Liver (tissue), 9 donors: ENCODE results near the gene TSSK2. TPM values are rescaled to one million over a fixed set of nuclear protein-coding genes. Genes with fewer than 3 reads are reported as not detected.

Experiments used
- DNase-seq: peaks from one replicate; pipeline ENCODE4 v3.0.0-alpha.2; 2017; ENCODE audit warnings: low spot score
- H3K27ac ChIP-seq, 2 donors: one replicate each; pipeline ENCODE4 v1.7.0; 2013; ENCODE audit warnings: inconsistent platforms in 2 of 2, low read length in 2 of 2, control low read depth in 1 of 2, low read depth in 1 of 2, mild to moderate bottlenecking in 1 of 2
- H3K27me3 ChIP-seq, 4 donors: one replicate each; pipeline versions ENCODE4 v1.6.1 to v1.7.0; 2013; ENCODE audit warnings: low read length in 3 of 4, inconsistent platforms in 1 of 4, mild to moderate bottlenecking in 1 of 4, moderate library complexity in 1 of 4; ENCODE audit not compliant: control insufficient read depth in 4 of 4, insufficient read depth in 4 of 4
- H3K36me3 ChIP-seq, 4 donors: one replicate each; pipeline versions ENCODE4 v1.6.1 to v1.7.0; 2013; ENCODE audit warnings: low read length in 3 of 4, mild to moderate bottlenecking in 3 of 4, low read depth in 1 of 4, moderate library complexity in 1 of 4; ENCODE audit not compliant: control insufficient read depth in 4 of 4, insufficient read depth in 3 of 4
- H3K4me1 ChIP-seq, 4 donors: one replicate each; pipeline versions ENCODE4 v1.6.1 to v1.7.0; 2013; ENCODE audit warnings: low read length in 3 of 4, mild to moderate bottlenecking in 3 of 4, moderate library complexity in 1 of 4; ENCODE audit not compliant: control insufficient read depth in 4 of 4, insufficient read depth in 4 of 4
- H3K4me3 ChIP-seq, 3 donors: one replicate each; pipeline versions ENCODE4 v1.6.1 to v1.7.0; 2013; ENCODE audit warnings: low read length in 3 of 3, control low read depth in 1 of 3, low read depth in 1 of 3, mild to moderate bottlenecking in 1 of 3
- H3K9ac ChIP-seq, 2 donors: one replicate each; pipeline ENCODE4 v1.7.0; 2013; ENCODE audit warnings: low read length in 2 of 2, mild to moderate bottlenecking in 2 of 2, moderate library complexity in 2 of 2, control low read depth in 1 of 2, low read depth in 1 of 2
- H3K9me3 ChIP-seq, 4 donors: one replicate each; pipeline versions ENCODE4 v1.6.1 to v1.7.0; 2013; ENCODE audit warnings: low read length in 3 of 4; ENCODE audit not compliant: control insufficient read depth in 4 of 4
- CTCF ChIP-seq: fragments of 150-350 bp; IDR thresholded peaks from 2 replicates; pipeline ENCODE4 v1.5.1; 2017; ENCODE audit warnings: improper control_type of control experiment, low read depth, low read length; ENCODE audit not compliant: missing input control
- EGR1 ChIP-seq, 2 donors: IDR thresholded peaks; 2 replicates each; pipeline ENCODE4 v1.6.1; 2016 to 2018; ENCODE audit warnings: antibody characterized with exemption in 2 of 2, low read depth in 2 of 2
- FOXA1 ChIP-seq: IDR thresholded peaks from 2 replicates; pipeline ENCODE4 v1.6.1; 2016; ENCODE audit warnings: antibody characterized with exemption
- FOXA2 ChIP-seq: IDR thresholded peaks from 2 replicates; pipeline ENCODE4 v1.6.1; 2016; ENCODE audit warnings: antibody characterized with exemption
- GABPA ChIP-seq, 2 donors: IDR thresholded peaks in 1 of 2; conservative IDR thresholded peaks in 1 of 2; 2 replicates each; pipeline ENCODE4 v1.6.1; 2016; ENCODE audit warnings: antibody characterized with exemption in 2 of 2, mild to moderate bottlenecking in 1 of 2, moderate library complexity in 1 of 2
- HNF4A ChIP-seq, 2 donors: conservative IDR thresholded peaks; 2 replicates each; pipeline ENCODE4 v1.6.1; 2016; ENCODE audit warnings: antibody characterized with exemption in 2 of 2, mild to moderate bottlenecking in 2 of 2
- JUND ChIP-seq, 2 donors: IDR thresholded peaks; 2 replicates each; pipeline ENCODE4 v1.6.1; 2016; ENCODE audit warnings: antibody characterized with exemption in 2 of 2
- NR2F2 ChIP-seq: IDR thresholded peaks from 2 replicates; pipeline ENCODE4 v1.6.1; 2016; ENCODE audit warnings: antibody characterized with exemption
- RAD21 ChIP-seq, 2 donors: IDR thresholded peaks; 2 replicates each; pipeline ENCODE4 v1.6.1; 2016; ENCODE audit warnings: antibody characterized with exemption in 2 of 2, mild to moderate bottlenecking in 2 of 2
- SP1 ChIP-seq: IDR thresholded peaks from 2 replicates; pipeline ENCODE4 v1.6.1; 2018; ENCODE audit warnings: antibody characterized with exemption, mild to moderate bottlenecking
- WGBS: extraction: QIAGEN DNeasy Blood & Tissue Kit; methylation state at CpG from one replicate; pipeline ENCODE4 v1.1.7; 2013; 5-methylcytosine and 5-hydroxymethylcytosine counted together
- polyA plus RNA-seq, 2 donors: library from polyadenylated mRNA; stranded (reverse) in 1 of 2; unstranded in 1 of 2; fragments of 200-250 nt in 1 of 2; fragments of >200 nt in 1 of 2; fragmentation: Nextera tagmentation in 1 of 2; extraction: Ambion mirVana in 1 of 2; gene quantifications; one replicate each; pipeline versions ENCODE4 v1.2.1 to v1.2.3, GENCODE V29; 2013 to 2015
- total RNA-seq, 2 donors: library from RNA; depleted of rRNA; stranded (reverse); fragments of >200 nt; gene quantifications; one replicate each; pipeline ENCODE4 v1.2.3, GENCODE V29; 2014
- TF ChIP-seq, protein P1 (sequence below): IDR thresholded peaks from 2 replicates; pipeline ENCODE4 v1.6.1; 2016; ENCODE audit warnings: antibody characterized with exemption
- donor health status: healthy.
- donor health status: healthy.
- donor health status: healthy.
- donor health status: healthy.
- donor health status: healthy.

Gene TSSK2
- total and polyA plus RNA-seq, 4 donors = 0.08 TPM; not detected in 3

GRCh38 chr22:19169947-19170318, 38.8 kb downstream of the TSSK2 start:
- TF ChIP-seq GABPA (IDR thresholded peaks at IDR 0.05 in 1 of 2, conservative IDR thresholded peaks at IDR 0.05 in 1 of 2) (no peak), SP1 (no peak), RAD21 (IDR thresholded peaks at IDR 0.05) (no peak), HNF4A (conservative IDR thresholded peaks at IDR 0.05) (no peak)
- no peaks in the 10 kb centered on the region for H3K36me3 ChIP-seq
- H3K27me3 ChIP-seq = peaks cover 0 to 9% (median 3%) of the 10 kb centered on the region in 4 donors
- no peak overlapping the region for H3K27ac ChIP-seq
- DNase-seq = no peak
- no peaks in the 10 kb centered on the region for H3K9me3 ChIP-seq
- WGBS = 45% methylated on average over 7 of the region's 7 CpGs
- no peak overlapping the region for H3K4me3 ChIP-seq
- H3K9ac ChIP-seq = no peak overlapping the region
- peaks cover 22 to 50% (median 38%) of the 10 kb centered on the region in 4 donors for H3K4me1 ChIP-seq

- peak overlapping the region; percentile 68 to 98 for H3K9ac ChIP-seq
- H3K27me3 ChIP-seq = peaks cover 0 to 7% (median 3%) of the 10 kb centered on the region in 4 donors
- WGBS = 42% methylated on average over 13 of the region's 13 CpGs
- peak overlapping the region; percentile 84 to 89 (median 87) for H3K4me3 ChIP-seq
- DNase-seq = no peak
- no peak for TF ChIP-seq FOXA2
- no peak for TF ChIP-seq HNF4A (conservative IDR thresholded peaks at IDR 0.05)
- H3K4me1 ChIP-seq = peaks cover 27 to 75% (median 61%) of the 10 kb centered on the region in 4 donors
- no peaks in the 10 kb centered on the region for H3K9me3 ChIP-seq
- no peaks in the 10 kb centered on the region for H3K36me3 ChIP-seq
- H3K27ac ChIP-seq = peak overlapping the region; percentile 85 to 86
Measured at GRCh38 chr22:19172213-19173046, 41.3 kb downstream of the TSSK2 start.

DNA sequence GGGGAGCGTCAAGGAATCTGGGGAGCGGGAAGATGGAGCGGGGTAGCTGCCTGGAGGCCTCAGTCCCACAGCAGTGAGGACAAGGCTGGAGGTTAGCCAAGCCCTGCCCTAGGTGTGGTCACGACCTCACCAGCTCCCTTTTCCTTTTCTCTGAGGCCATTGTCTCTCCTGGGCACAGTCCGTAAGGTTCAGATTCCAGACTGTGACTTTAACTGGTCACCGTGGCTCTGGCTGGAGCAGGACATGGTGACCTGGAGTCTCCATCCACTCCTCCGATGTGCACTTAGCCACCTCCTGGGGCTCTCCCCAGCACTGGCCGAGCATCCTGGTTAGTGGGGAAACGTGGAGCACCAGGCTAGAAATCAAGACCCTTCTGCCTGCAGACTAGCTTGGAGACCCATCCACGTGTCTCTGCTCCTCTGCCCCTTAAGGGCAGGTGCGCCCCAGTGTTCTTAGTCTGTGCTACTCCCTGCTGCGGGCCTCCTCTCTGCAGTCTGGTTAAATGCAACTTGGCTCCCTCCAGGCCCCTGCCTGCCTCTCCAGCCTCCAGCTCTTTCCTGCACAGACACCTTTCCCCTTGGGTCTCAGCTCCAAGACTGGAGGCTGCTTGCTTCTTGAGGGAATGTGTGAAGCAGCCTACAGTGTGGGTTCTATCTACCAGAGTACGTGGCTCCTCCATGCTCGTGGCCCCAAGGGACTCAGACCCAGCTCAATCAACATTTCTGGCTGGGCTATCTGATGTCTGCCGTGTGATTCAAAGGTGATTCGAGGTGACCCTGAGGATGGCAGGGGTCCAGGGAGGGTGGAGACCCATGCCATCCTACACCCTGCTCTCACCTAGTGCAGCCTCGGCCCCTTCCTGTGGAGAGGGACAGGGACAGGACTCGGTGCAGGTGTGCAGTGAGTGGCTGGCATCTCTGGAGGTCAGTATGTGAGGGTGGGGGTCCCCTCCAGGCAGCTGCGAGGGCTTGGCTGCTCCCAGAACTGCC, 42.2 kb downstream of the TSSK2 start:
- DNase-seq = no peak

More for the DNA sequence above, 42.2 kb downstream of the TSSK2 start:
- Histone ChIP-seq H3K9me3 (no peaks in the 10 kb centered on the region), H3K9ac (no peak overlapping the region), H3K36me3 (no peaks in the 10 kb centered on the region), H3K4me1 (peaks cover 27 to 80% (median 63%) of the 10 kb centered on the region in 4 donors), H3K4me3 (peak overlapping the region in 1 of 3 donors; percentile 89), H3K27me3 (peaks cover 0 to 7% (median under 1%) of the 10 kb centered on the region in 4 donors), H3K27ac (peak overlapping the region; percentile 31 to 78)
- 63% methylated on average over 19 of the region's 19 CpGs for WGBS
- TF ChIP-seq FOXA2 = no peak
- TF ChIP-seq, protein P1, sequence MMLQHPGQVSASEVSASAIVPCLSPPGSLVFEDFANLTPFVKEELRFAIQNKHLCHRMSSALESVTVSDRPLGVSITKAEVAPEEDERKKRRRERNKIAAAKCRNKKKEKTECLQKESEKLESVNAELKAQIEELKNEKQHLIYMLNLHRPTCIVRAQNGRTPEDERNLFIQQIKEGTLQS = no peak
- TF ChIP-seq SP1 = no peak
- TF ChIP-seq JUND (IDR thresholded peaks at IDR 0.05) = no peak
- no peak for TF ChIP-seq EGR1 (IDR thresholded peaks at IDR 0.05; ENCODE audit: low read depth in 2 of 2)
- no peak for TF ChIP-seq CTCF
- no peak for TF ChIP-seq NR2F2
- TF ChIP-seq FOXA1 = no peak
